ENCODE measurements around the gene NELFCD.

The NELFCD gene

GRCh38 chr20:59001449-59002171 lies 20.6 kb downstream of the NELFCD start:
- no peak overlapping the region for H2AFZ ChIP-seq (ENCODE audit: low read length)
- no peak for DNase-seq
- TF ChIP-seq, protein P1, sequence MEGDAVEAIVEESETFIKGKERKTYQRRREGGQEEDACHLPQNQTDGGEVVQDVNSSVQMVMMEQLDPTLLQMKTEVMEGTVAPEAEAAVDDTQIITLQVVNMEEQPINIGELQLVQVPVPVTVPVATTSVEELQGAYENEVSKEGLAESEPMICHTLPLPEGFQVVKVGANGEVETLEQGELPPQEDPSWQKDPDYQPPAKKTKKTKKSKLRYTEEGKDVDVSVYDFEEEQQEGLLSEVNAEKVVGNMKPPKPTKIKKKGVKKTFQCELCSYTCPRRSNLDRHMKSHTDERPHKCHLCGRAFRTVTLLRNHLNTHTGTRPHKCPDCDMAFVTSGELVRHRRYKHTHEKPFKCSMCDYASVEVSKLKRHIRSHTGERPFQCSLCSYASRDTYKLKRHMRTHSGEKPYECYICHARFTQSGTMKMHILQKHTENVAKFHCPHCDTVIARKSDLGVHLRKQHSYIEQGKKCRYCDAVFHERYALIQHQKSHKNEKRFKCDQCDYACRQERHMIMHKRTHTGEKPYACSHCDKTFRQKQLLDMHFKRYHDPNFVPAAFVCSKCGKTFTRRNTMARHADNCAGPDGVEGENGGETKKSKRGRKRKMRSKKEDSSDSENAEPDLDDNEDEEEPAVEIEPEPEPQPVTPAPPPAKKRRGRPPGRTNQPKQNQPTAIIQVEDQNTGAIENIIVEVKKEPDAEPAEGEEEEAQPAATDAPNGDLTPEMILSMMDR (IDR thresholded peaks at IDR 0.05; ENCODE audit: low read length), result no peak
- no peak for TF ChIP-seq EZH2 (optimal IDR thresholded peaks at IDR 0.05; ENCODE audit: low read depth, low read length)
- no peak for TF ChIP-seq EZH2phosphoT487 (IDR thresholded peaks at IDR 0.05; ENCODE audit: low read length)
- H3K9me2 ChIP-seq (replicated peaks; ENCODE audit: insufficient read depth, low read length), result no peaks in the 10 kb centered on the region
- H3K27me3 ChIP-seq (replicated peaks; ENCODE audit: insufficient read depth, low read length), result no peaks in the 10 kb centered on the region
- H3K36me3 ChIP-seq (replicated peaks; ENCODE audit: insufficient read depth, low read length), result no peaks in the 10 kb centered on the region
- H3K4me2 ChIP-seq (ENCODE audit: low read depth, low read length), result no peak overlapping the region
- H3K9ac ChIP-seq (ENCODE audit: low read length), result no peak overlapping the region
- no peaks in the 10 kb centered on the region for H4K20me1 ChIP-seq (ENCODE audit: insufficient read depth, low read length)
- peaks cover 23% of the 10 kb centered on the region for H3F3A ChIP-seq (ENCODE audit: insufficient read depth, low read length)
- H3K9me3 ChIP-seq (replicated peaks; ENCODE audit: insufficient read depth, low read length), result no peaks in the 10 kb centered on the region
- H3K4me3 ChIP-seq (ENCODE audit: low read length), result no peak overlapping the region
- H3K79me2 ChIP-seq (ENCODE audit: low read length), result no peaks in the 10 kb centered on the region
- no peak overlapping the region for H3K27ac ChIP-seq (ENCODE audit: low read length)
- H3K4me1 ChIP-seq (ENCODE audit: low read length), result peaks cover 29% of the 10 kb centered on the region

DNA sequence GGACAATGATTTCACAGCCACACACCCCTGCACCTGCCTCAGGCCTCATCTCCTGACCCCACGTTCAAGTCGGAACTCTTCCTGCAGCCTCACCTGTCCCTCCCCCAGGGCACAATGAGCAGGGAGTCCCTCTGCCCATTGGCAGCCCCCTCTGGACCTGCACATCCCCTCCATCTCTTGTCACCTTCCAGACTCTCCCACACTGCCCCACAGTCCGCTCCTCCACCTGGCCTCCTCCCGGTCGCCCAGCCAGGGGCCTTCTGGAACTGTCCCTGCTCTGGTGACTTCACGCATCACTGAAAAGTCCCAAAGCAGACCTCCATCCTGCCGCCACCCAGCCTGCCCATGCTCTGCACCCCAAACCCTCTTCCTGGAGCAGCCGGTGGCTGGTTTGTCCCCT lies 21.3 kb downstream of the NELFCD start:
- Histone ChIP-seq H3K79me2 (ENCODE audit: low read length) (no peaks in the 10 kb centered on the region), H4K20me1 (ENCODE audit: insufficient read depth, low read length) (no peaks in the 10 kb centered on the region)
- no peak for TF ChIP-seq EZH2phosphoT487 (IDR thresholded peaks at IDR 0.05; ENCODE audit: low read length)
- TF ChIP-seq, protein P1 (IDR thresholded peaks at IDR 0.05; ENCODE audit: low read length), result no peak
- TF ChIP-seq EZH2 (optimal IDR thresholded peaks at IDR 0.05; ENCODE audit: low read depth, low read length), result no peak

GRCh38 chr20:59002874-59003399 lies 21.9 kb downstream of the NELFCD start:
- Histone ChIP-seq H3K9me3 (replicated peaks; ENCODE audit: insufficient read depth, low read length) (no peaks in the 10 kb centered on the region), H3K36me3 (replicated peaks; ENCODE audit: insufficient read depth, low read length) (no peaks in the 10 kb centered on the region), H3K9me2 (replicated peaks; ENCODE audit: insufficient read depth, low read length) (no peaks in the 10 kb centered on the region), H3K4me1 (ENCODE audit: low read length) (peaks cover 33% of the 10 kb centered on the region), H3K79me2 (ENCODE audit: low read length) (no peaks in the 10 kb centered on the region), H3K9ac (ENCODE audit: low read length) (no peak overlapping the region), H3K4me2 (ENCODE audit: low read depth, low read length) (no peak overlapping the region), H3F3A (ENCODE audit: insufficient read depth, low read length) (peaks cover 23% of the 10 kb centered on the region), H3K27me3 (replicated peaks; ENCODE audit: insufficient read depth, low read length) (no peaks in the 10 kb centered on the region), H2AFZ (ENCODE audit: low read length) (no peak overlapping the region), H3K4me3 (ENCODE audit: low read length) (no peak overlapping the region), H3K27ac (ENCODE audit: low read length) (no peak overlapping the region), H4K20me1 (ENCODE audit: insufficient read depth, low read length) (no peaks in the 10 kb centered on the region)
- no peak for DNase-seq
- no peak for TF ChIP-seq EZH2 (optimal IDR thresholded peaks at IDR 0.05; ENCODE audit: low read depth, low read length)
- no peak for TF ChIP-seq EZH2phosphoT487 (IDR thresholded peaks at IDR 0.05; ENCODE audit: low read length)
- TF ChIP-seq, protein P1 (IDR thresholded peaks at IDR 0.05; ENCODE audit: low read length), result no peak

More for the DNA sequence above, 21.3 kb downstream of the NELFCD start:
- Histone ChIP-seq H3K27ac (ENCODE audit: low read length) (no peak overlapping the region), H2AFZ (ENCODE audit: low read length) (no peak overlapping the region), H3K4me3 (ENCODE audit: low read length) (no peak overlapping the region), H3K27me3 (replicated peaks; ENCODE audit: insufficient read depth, low read length) (no peaks in the 10 kb centered on the region), H3K9ac (ENCODE audit: low read length) (no peak overlapping the region), H3K4me1 (ENCODE audit: low read length) (peaks cover 30% of the 10 kb centered on the region), H3F3A (ENCODE audit: insufficient read depth, low read length) (peaks cover 23% of the 10 kb centered on the region), H3K9me2 (replicated peaks; ENCODE audit: insufficient read depth, low read length) (no peaks in the 10 kb centered on the region), H3K4me2 (ENCODE audit: low read depth, low read length) (no peak overlapping the region), H3K36me3 (replicated peaks; ENCODE audit: insufficient read depth, low read length) (no peaks in the 10 kb centered on the region), H3K9me3 (replicated peaks; ENCODE audit: insufficient read depth, low read length) (no peaks in the 10 kb centered on the region)
- DNase-seq, result no peak
